ENCODE results near the gene TCEA2.

TCEA2 gene

DNA sequence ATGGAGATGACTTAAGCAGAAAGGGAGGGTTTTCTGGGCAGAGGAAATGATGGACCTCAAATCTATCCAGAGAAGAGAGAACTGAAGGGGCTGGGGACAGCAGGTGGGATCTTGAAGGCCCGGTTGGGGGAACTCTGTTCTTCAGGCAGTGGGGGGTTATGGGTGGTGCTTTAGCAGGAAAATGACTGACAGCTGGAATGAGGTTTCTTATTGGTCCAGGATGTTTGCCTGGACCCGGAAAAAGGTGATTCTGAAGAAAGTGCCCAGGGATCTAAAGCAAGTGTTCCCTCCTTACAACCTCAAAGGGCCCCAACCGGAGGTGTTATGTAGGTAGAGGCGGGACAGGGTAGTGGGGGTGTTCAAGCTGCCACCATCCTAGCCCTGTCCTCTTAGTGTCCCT, 32.5 kb downstream of the TCEA2 start:
- DNase-seq (ENCODE audit: low spot score): no peak

DNA sequence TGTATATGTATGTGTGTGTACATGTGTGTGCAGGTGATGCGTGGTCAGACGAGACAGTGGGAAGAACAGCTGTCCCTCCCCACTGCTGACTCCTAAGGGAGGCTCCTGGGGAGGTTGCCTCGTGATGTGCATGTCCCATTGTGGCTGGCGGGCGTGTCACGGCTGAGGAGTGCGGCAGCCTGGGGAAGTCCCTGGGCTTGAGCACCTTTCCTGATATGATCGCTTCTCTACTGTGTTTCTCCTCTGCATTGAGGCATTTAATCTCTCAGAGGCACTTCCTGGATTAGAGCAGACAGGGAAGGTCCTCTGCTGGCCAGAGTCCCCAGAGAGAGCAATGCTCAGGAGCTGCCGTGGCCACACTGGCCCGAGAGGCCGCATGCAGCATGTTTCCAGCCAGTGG, 32.9 kb downstream of the TCEA2 start:
- DNase-seq (ENCODE audit: low spot score): no peak

DNA sequence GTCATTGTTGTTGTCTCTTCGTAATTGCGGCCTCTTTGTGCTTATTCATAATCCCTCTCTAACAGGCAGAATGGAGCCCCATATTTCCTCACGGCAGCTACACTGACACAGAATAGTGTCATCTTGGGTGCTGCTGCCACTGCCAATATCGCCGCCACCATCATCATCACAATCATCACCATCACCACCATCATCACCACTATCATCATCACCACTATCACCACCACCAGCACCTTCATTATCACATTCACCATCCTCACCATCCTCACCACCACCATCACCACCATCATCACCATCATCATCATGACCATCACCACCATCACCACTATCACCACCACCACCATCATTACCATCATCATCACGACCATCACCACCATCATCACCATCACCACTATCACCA, 33.5 kb downstream of the TCEA2 start:
- DNase-seq (ENCODE audit: low spot score): no peak

DNA sequence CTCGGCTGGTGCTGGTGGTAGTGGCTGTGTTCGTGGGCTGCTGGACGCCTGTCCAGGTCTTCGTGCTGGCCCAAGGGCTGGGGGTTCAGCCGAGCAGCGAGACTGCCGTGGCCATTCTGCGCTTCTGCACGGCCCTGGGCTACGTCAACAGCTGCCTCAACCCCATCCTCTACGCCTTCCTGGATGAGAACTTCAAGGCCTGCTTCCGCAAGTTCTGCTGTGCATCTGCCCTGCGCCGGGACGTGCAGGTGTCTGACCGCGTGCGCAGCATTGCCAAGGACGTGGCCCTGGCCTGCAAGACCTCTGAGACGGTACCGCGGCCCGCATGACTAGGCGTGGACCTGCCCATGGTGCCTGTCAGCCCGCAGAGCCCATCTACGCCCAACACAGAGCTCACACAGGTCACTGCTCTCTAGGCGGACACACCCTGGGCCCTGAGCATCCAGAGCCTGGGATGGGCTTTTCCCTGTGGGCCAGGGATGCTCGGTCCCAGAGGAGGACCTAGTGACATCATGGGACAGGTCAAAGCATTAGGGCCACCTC, 35.5 kb downstream of the TCEA2 start:
- no peak for DNase-seq (ENCODE audit: low spot score)

DNA sequence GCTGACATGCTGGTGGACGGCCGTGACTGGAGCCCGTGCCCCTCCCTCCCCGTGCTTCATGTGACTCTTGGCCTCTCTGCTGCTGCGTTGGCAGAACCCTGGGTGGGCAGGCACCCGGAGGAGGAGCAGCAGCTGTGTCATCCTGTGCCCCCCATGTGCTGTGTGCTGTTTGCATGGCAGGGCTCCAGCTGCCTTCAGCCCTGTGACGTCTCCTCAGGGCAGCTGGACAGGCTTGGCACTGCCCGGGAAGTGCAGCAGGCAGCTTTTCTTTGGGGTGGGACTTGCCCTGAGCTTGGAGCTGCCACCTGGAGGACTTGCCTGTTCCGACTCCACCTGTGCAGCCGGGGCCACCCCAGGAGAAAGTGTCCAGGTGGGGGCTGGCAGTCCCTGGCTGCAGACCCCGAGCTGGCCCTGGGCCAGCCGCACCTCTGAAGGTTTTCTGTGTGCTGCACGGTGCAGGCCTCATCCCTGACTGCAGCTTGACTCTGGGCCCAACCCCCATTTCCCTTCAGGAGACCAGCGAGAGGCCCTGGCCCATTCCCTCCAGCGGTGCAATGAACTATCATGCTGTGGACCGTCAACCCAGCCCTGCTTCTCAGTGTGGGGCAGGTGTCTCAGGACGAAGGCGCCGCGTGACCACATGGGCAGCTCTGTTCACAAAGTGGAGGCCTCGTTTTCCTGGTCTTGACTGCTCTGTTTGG, 36.2 kb downstream of the TCEA2 start:
- no peak for DNase-seq (ENCODE audit: low spot score)

- DNase-seq (ENCODE audit: low spot score): no peak
Observed at GRCh38 chr20:64099880-64100565, 37.0 kb downstream of the TCEA2 start.

GRCh38 chr20:64100566-64100888, 37.5 kb downstream of the TCEA2 start:
- no peak for DNase-seq (ENCODE audit: low spot score)

DNA sequence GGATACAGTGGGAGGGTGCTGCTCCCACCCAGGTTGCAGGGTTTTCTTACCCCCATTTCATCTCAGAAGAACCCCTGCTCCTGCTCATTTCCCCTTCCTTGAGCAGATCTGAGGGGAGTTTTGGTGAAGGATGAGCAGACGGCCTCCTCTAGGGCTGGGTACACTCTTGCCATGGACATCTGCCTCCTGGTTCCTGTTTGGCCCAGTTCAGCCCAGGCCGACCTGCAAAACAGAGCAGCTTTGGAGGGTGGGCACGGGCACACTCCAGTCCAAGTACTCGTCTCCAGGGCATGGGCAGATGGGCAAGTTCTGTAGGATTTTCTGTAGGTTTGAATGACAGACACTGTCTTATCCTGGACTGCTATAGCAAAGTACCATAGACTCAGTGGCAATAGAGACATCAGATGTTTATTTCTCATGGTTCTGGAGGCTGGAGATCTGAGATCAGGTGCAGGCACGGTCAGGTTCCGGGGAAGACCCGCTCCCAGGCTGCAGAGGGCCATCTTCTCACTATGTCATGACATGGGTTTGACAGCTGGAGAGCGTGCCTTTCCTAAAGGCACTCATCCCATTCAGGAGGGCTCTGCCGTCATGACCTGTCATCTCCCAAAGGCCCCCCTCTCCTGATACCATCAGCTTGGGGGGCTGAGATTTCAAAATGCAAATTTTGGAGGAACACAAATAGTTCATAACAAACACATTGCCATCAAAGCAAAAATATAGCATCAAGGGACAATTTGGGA, 38.1 kb downstream of the TCEA2 start:
- no peak for DNase-seq (ENCODE audit: low spot score)

DNA sequence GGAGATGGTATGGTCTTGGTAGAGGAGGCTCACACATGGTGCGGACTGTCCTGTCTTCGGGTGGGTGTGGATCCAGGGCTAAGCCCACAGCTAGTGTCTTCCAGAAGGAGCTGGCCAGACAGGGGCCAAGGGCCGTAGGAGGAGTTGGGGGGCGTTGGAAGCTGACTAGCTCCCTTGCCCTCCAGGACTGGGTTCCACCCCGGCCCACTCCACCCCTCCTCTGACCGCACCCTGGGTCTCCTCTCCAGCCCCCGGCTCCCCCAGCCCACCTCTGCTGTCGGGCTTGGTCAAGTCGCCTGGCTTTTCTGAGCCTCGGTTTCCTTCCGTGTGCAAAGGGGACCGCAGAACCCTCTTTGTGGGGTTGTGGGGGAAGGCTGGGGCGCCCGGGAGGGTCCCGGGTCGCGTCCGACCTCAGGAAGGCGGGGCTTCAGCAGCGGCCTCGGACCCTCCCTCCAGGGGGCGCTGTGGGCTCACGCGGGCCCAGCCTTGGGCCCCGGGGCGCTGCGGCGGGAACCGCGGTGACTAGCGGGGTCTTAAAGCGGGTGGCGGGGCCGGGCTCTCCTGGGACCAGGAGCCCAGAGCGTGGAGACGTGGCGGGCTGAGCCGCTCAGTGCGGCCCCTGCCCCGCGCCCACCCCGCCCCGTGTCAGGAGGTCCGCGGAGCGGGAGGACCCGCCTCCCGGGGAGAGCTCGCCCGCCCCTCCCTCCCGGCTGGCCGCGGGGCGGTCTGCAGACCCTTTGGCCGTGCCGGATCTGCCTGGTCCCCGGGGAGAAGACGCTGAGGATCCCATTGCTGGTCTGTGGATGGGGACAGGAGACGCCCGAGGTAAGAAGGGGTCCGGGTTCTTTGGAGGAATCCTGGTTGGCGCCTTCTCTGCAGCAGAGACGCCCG, 39.0 kb downstream of the TCEA2 start:
- peak; percentile 96 for DNase-seq (ENCODE audit: low spot score)

- no peak for DNase-seq (ENCODE audit: low spot score)
Observed at GRCh38 chr20:64102647-64103354, 39.8 kb downstream of the TCEA2 start.

DNA sequence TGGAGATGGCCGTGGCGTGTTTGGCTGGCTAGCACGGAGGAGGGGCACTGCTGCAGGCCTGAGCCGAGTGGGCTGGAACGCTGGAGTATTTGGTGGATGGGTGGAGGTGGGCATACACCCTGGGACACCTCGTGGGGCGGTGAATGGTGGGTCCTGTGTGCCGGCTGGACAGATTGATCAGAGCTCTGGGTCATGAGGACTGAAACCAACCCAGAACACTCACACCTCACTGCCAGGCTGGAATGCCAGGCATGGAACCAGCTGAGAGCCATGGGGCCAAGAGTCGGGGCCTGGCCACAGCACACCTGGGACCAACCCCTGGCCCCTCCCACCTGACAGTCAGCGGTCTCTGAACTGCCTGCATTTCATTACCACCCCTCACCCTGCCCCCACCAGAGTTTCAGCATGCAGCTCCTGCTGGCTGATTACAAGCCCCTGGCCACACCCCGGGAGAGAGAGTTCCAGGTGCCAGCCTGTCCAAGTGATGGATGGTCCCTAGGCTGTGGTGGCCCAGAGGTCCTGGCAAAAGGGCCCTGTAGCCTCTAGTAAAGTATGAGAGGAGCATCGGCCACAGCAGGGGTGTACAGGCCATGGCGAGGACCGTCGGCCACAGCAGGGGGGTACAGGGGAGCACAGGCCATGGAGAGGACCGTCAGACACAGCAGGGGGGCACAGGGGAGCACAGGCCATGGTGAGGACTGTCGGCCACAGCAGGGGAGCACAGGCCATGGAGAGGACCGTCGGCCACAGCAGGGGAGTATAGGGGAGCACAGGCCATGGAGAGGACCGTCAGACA, 41.1 kb downstream of the TCEA2 start:
- no peak for DNase-seq (ENCODE audit: low spot score)

DNA sequence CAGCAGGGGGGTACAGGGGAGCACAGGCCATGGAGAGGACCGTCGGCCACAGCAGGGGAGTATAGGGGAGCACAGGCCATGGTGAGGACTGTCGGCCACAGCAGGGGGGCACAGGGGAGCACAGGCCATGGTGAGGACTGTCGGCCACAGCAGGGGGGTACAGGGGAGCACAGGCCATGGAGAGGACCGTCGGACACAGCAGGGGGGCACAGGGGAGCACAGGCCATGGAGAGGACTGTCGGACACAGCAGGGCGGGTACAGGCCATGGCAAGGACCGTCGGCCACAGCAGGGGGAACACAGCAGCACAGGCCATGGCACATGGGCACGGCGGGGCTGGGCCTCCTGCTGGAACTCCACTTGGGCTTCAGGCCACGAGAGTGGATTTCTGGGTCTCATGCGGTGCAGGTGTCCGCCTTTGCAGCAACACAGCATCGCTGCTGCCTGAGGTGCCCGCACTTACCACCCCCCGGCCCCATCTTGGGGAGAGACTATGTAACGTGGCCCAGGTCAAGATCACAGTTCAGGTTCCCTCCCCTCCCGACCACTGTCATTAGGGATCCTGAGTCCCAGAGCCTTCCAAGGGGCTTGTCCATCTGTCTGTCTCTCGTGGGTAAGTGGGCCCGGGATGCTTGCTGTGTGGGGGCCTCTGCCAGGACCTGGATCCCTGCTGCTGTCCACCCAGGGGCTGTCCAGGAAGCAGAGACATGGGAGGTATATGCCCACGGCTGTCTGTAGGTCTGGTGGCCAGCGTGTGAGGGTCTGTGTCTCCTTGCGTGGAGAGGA, 41.9 kb downstream of the TCEA2 start:
- no peak for DNase-seq (ENCODE audit: low spot score)

DNA sequence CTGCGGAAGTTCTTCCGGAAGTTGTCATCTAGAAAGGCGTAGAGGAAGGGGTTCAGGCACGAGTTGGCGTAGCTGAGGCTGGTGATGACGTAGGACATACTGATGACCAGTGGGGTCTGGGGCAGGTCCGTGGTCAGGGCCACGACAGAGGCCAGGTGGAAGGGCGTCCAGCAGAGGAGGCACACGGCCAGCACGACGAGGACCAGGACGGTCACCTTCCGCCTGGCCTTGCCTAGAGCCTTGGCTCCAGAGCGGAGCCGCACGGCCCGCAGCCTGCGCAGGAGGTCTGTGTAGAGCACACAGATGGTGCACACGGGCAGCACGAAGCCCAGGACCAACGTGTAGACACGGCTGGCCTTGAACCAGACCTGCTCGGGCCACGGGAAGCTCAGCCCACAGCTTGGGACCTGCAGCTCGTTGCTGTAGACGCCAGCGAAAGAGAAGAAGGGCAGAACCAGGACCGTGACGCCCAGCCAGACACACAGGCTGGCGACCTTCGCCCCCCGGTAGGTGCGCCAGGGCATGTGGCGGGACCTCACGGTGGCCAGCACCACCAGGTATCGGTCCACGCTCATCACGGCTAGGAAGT, 42.9 kb downstream of the TCEA2 start:
- DNase-seq (ENCODE audit: low spot score): no peak

DNA sequence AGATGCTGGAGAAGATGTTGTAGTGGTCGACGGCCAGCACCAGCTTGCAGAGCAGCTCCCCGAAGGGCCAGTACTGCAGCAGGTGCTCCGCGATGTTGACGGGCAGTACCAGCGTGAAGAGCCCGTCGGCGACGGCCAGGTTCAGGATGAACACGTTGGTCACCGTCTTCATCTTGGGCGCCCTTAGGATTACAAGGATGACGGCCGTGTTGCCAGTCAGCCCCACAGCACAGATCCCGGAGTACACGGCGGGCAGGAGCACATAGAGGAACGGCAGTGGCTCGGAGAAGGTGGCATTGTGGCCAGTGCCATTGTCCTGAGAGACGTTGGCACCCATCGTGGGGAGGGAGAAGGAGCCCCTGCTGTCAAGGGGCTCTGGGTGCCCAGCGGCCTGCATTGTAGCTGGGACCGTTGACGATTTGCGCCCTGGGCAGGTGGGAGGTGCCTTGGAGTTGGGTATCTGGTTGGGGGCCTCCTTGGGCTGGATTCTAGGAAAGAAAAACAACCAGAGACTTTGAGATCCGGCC, 43.5 kb downstream of the TCEA2 start:
- DNase-seq (ENCODE audit: low spot score): no peak

DNA sequence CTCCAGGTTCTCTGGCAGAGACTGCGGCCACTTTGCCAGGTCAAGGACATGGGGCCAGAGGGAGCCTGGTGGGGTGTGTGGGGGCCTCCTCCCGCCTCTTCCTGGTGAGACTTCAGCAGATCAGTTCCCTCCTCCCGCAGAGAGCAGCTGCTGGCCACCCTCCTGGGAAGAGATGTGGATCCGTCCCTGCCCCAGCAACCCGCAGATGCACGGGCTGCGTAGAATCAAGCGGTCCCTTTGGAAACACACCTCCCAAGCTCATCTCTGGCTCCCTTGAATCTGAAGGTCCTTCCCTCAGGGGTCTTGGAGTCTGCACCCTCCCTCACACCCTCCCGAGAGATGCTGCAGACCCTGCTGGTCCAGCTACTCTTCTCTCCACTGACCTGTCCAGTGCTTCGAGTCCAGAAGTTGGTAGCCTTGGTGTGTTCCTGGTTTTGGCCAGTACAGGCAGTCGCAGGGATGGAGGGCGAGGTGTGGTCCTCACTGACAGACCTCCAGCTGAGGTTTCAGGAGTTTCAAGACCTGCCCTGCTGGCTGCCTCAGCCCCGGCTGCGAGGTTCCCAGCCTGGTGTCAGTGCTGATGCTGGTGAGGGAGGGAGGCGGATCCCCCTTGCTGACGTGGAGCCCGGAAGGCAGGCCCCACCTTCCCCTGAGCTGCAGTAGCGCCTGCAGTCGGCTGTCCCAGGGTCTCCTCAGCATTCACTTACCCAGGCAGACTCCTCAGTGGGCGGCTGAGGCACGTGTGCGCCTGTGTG, 44.2 kb downstream of the TCEA2 start, which contains the start of gene NPBWR2:
TSS of gene NPBWR2 (minus strand) at position 585 of the 755 bp plus-strand sequence. CDS start 734 bp downstream, outside the sequence.
- DNase-seq (ENCODE audit: low spot score): no peak

- no peak for DNase-seq (ENCODE audit: low spot score)
Observed at GRCh38 chr20:64107736-64108457, 44.9 kb downstream of the TCEA2 start.

Measured in HuH-7.5 (cell line).